Measurements from ENCODE around the gene DDX6.
"Not testable (repeated sequence)": the region's sequence is repeated elsewhere in the genome, so short reads cannot be mapped to it uniquely, and the experiment has no call there.

GRCh38 chr11:118720078-118720477 is 70.9 kb downstream of the DDX6 start:
- not testable (repeated sequence) for TF ChIP-seq ZNF510 (tag by site-specific recombination; IDR thresholded peaks at IDR 0.05; ENCODE audit: insufficient replicate concordance); ZNF350 (tag by site-specific recombination; IDR thresholded peaks at IDR 0.05)
- TF ChIP-seq, protein P1, sequence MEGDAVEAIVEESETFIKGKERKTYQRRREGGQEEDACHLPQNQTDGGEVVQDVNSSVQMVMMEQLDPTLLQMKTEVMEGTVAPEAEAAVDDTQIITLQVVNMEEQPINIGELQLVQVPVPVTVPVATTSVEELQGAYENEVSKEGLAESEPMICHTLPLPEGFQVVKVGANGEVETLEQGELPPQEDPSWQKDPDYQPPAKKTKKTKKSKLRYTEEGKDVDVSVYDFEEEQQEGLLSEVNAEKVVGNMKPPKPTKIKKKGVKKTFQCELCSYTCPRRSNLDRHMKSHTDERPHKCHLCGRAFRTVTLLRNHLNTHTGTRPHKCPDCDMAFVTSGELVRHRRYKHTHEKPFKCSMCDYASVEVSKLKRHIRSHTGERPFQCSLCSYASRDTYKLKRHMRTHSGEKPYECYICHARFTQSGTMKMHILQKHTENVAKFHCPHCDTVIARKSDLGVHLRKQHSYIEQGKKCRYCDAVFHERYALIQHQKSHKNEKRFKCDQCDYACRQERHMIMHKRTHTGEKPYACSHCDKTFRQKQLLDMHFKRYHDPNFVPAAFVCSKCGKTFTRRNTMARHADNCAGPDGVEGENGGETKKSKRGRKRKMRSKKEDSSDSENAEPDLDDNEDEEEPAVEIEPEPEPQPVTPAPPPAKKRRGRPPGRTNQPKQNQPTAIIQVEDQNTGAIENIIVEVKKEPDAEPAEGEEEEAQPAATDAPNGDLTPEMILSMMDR (tag by site-specific recombination; IDR thresholded peaks at IDR 0.05): not testable (repeated sequence)

Data from HEK293 (cell line).